IMR-90 (cell line): ENCODE data around the gene CDH26. TPM values are rescaled to one million over a fixed set of nuclear protein-coding genes. Genes with fewer than 3 reads are reported as not detected.

ENCODE experiments used
- ATAC-seq: fragments of 200-7000 bp; cut with Tn5 transposase; 2 replicates; pipeline ENCODE4 v1.9.1; 2020; ENCODE audit warnings: low read depth, mild to moderate bottlenecking, moderate library complexity
- BruUV-seq: library from RNA; stranded (reverse); fragments of 400-500 nt; replicated peaks from 2 replicates; lab custom pipeline; 2021; lab: Mats Ljungman, UMichigan
- CTCF ChIA-PET: fragments of 300-600 bp; formaldehyde crosslinking; extraction: SDS; loops from one replicate; lab custom pipeline; 2021; ENCODE audit warnings: antibody characterized with exemption; lab: Yijun Ruan, JAX
- POLR2A ChIA-PET: fragments of 300-600 bp; sonication (Branson Sonifier 250); formaldehyde crosslinking; loops from one replicate; lab custom pipeline; 2022; ENCODE audit warnings: antibody characterized with exemption; ENCODE audit not compliant: unreplicated experiment; lab: Charles Lee
- DNase-seq: peaks from one replicate; pipeline ENCODE4 v3.0.0; 2013
- H2AFZ ChIP-seq: replicated peaks from 2 replicates; pipeline ENCODE3; 2013; ENCODE audit warnings: low read length, mild to moderate bottlenecking; ENCODE audit not compliant: poor library complexity
- H2AK5ac ChIP-seq: 2 replicates; pipeline ENCODE4 v1.6.1; 2013; ENCODE audit warnings: low read depth, low read length, inconsistent platforms
- H2AK9ac ChIP-seq: replicated peaks from 2 replicates; pipeline ENCODE3; 2013; ENCODE audit warnings: mild to moderate bottlenecking, low read depth, low read length, moderate library complexity; ENCODE audit not compliant: poor library complexity
- H2BK120ac ChIP-seq: 2 replicates; pipeline ENCODE4 v1.6.1; 2013; ENCODE audit warnings: low read depth, low read length, inconsistent platforms
- H2BK15ac ChIP-seq: 3 replicates; pipeline ENCODE4 v1.6.1; 2013; ENCODE audit warnings: low read depth, low read length, inconsistent platforms
- H2BK20ac ChIP-seq: 2 replicates; pipeline ENCODE4 v1.6.1; 2013; ENCODE audit warnings: low read depth, mild to moderate bottlenecking, inconsistent platforms, low read length, moderate library complexity
- H2BK5ac ChIP-seq: 2 replicates; pipeline ENCODE4 v1.6.1; 2013; ENCODE audit warnings: mild to moderate bottlenecking, low read depth, low read length, inconsistent platforms; ENCODE audit not compliant: poor library complexity, severe bottlenecking
- H3K14ac ChIP-seq: replicated peaks from 2 replicates; pipeline ENCODE4 v1.6.1; 2013; ENCODE audit warnings: low read depth, low read length, inconsistent platforms
- H3K18ac ChIP-seq: 2 replicates; pipeline ENCODE4 v1.6.1; 2013; ENCODE audit warnings: low read depth, low read length, control low read depth
- H3K23ac ChIP-seq: 2 replicates; pipeline ENCODE4 v1.6.1; 2013; ENCODE audit warnings: low read depth, low read length, inconsistent platforms
- H3K27ac ChIP-seq: 2 replicates; pipeline ENCODE4 v1.5.1; 2013; ENCODE audit warnings: mild to moderate bottlenecking, control low read depth, low read length; ENCODE audit not compliant: insufficient read depth
- H3K27me3 ChIP-seq: 2 replicates; pipeline ENCODE4 v1.6.1; 2013; ENCODE audit warnings: low read length; ENCODE audit not compliant: control insufficient read depth, insufficient read depth
- H3K36me3 ChIP-seq: 2 replicates; pipeline ENCODE4 v1.6.1; 2013; ENCODE audit warnings: low read length, mixed read lengths; ENCODE audit not compliant: control insufficient read depth, insufficient read depth
- H3K4ac ChIP-seq: 2 replicates; pipeline ENCODE4 v1.6.1; 2013; ENCODE audit warnings: low read depth, low read length, inconsistent platforms
- H3K4me1 ChIP-seq: 2 replicates; pipeline ENCODE4 v1.6.1; 2013; ENCODE audit warnings: low read length, mixed read lengths; ENCODE audit not compliant: control insufficient read depth, insufficient read depth
- H3K4me2 ChIP-seq: 2 replicates; pipeline ENCODE4 v1.6.1; 2013; ENCODE audit warnings: low read depth, mild to moderate bottlenecking, control low read depth, low read length, moderate library complexity
- H3K4me3 ChIP-seq: 2 replicates; pipeline ENCODE4 v1.5.1; 2013; ENCODE audit warnings: low read depth, mild to moderate bottlenecking, control low read depth, low read length, moderate library complexity; ENCODE audit not compliant: insufficient read depth
- H3K56ac ChIP-seq: 2 replicates; pipeline ENCODE4 v1.6.1; 2013; ENCODE audit warnings: low read length, inconsistent platforms; ENCODE audit not compliant: insufficient read depth; ENCODE audit errors: extremely low read depth
- H3K79me1 ChIP-seq, 2 experiments: 2 replicates each; pipeline ENCODE4 v1.6.1; 2013; ENCODE audit warnings: low read length in 2 of 2, inconsistent platforms in 1 of 2, low read depth in 1 of 2
- H3K9ac ChIP-seq: 2 replicates; pipeline ENCODE4 v1.6.1; 2013; ENCODE audit warnings: low read depth, low read length, control low read depth
- H3K9me1 ChIP-seq: 2 replicates; pipeline ENCODE4 v1.6.1; 2013; ENCODE audit warnings: low read length, inconsistent platforms; ENCODE audit not compliant: insufficient read depth
- H3K9me3 ChIP-seq: 2 replicates; pipeline ENCODE4 v1.6.1; 2013; ENCODE audit warnings: low read length; ENCODE audit not compliant: control insufficient read depth, insufficient read depth
- H4K20me1 ChIP-seq: 2 replicates; pipeline ENCODE4 v1.6.1; 2013; ENCODE audit warnings: low read length, inconsistent platforms; ENCODE audit not compliant: insufficient read depth
- H4K5ac ChIP-seq: 2 replicates; pipeline ENCODE4 v1.6.1; 2013; ENCODE audit warnings: mild to moderate bottlenecking, low read depth, low read length, control low read depth
- H4K8ac ChIP-seq, 2 experiments: 2 replicates each; pipeline ENCODE4 v1.6.1; 2013; ENCODE audit warnings: low read depth in 2 of 2, low read length in 2 of 2, control low read depth in 1 of 2, inconsistent platforms in 1 of 2
- H4K91ac ChIP-seq: 2 replicates; pipeline ENCODE4 v1.6.1; 2013; ENCODE audit warnings: low read depth, low read length, inconsistent platforms; ENCODE audit not compliant: insufficient read depth
- CEBPB ChIP-seq: IDR thresholded peaks from 2 replicates; pipeline ENCODE4 v1.6.1; 2012; ENCODE audit warnings: low read depth, low read length, improper control_type of control experiment
- FOS ChIP-seq: fragments of 150-350 bp; IDR thresholded peaks from 2 replicates; pipeline ENCODE4 v1.6.1; 2016; ENCODE audit warnings: low read depth, low read length
- MAFK ChIP-seq: IDR thresholded peaks from 2 replicates; pipeline ENCODE4 v1.6.1; 2012; ENCODE audit warnings: low read depth, low read length, improper control_type of control experiment
- MXI1 ChIP-seq: IDR thresholded peaks from 2 replicates; pipeline ENCODE4 v1.6.1; 2012; ENCODE audit warnings: low read depth, mild to moderate bottlenecking, low read length, moderate library complexity, borderline replicate concordance
- RAD21 ChIP-seq: IDR thresholded peaks from 2 replicates; pipeline ENCODE4 v1.6.1; 2012; ENCODE audit warnings: low read length, improper control_type of control experiment
- RFX5 ChIP-seq: IDR thresholded peaks from 2 replicates; pipeline ENCODE4 v1.8.0; 2012; ENCODE audit warnings: low read depth, mild to moderate bottlenecking, low read length, moderate library complexity
- WGBS, 2 experiments: methylation state at CpG; one replicate each; pipeline versions ENCODE4 v1.1.5 to v1.1.7; 2013; ENCODE audit warnings: missing lambda C conversion rate in 2 of 2; ENCODE audit not compliant: insufficient read length in 1 of 2; ENCODE audit errors: extremely low coverage in 2 of 2; 5-methylcytosine and 5-hydroxymethylcytosine counted together
- dilution Hi-C: fragments of 300-500 bp; cut with HindIII; formaldehyde crosslinking; loops from one replicate; pipeline ENCODE4 v1.14.3; 2018; ENCODE audit warnings: low sequenced_read_pairs; ENCODE audit not compliant: unreplicated experiment
- in situ Hi-C: fragments of 300-500 bp; cut with MboI; formaldehyde crosslinking; loops from 3 replicates; pipeline ENCODE4 v1.14.3; 2019; ENCODE audit warnings: low sequenced_read_pairs, inconsistent platforms, mixed read lengths
- intact Hi-C: fragments of 100-400 bp; cut with micrococcal nuclease; formaldehyde crosslinking; loops from 2 replicates; pipeline ENCODE4 v1.10.0; 2022
- polyA plus RNA-seq, 3 experiments: library from polyadenylated mRNA; depleted of rRNA; stranded (reverse); fragments of >200 nt; gene quantifications; 2 replicates each; pipeline ENCODE4 v1.2.3, GENCODE V29; 2012; ENCODE audit warnings: low replicate concordance in 1 of 3
- total RNA-seq: library from RNA; depleted of rRNA; stranded (reverse); fragments of >200 nt; gene quantifications from 2 replicates; pipeline ENCODE4 v1.2.3, GENCODE V29; 2012

CDH26 gene
- total and polyA plus RNA-seq, 2 of the 4 experiments (the other 2 are of a cell fraction): not detected

DNA sequence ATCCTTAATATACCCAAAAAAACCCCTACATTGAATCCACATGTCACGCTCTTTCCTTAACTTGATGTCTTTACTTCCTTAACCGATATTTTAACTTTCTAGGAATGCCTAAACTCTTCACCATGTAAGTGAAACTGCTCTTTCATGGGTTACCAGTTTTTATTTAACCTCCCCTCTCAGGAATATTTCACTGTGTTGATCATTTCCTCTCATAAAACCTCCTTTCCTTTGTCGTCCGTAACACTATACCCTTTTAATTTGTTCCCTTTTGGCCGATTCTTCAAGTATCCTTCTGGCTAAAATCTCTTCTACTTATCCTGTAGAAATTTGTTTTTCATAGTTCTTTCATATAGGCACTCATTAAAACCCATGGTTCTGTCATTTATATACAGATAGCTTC lies 49.4 kb upstream of the CDH26 start:
- ChIA-PET POLR2A (no interaction called here), CTCF (no interaction called here)
- H2BK5ac ChIP-seq: no peak overlapping the region
- H4K8ac ChIP-seq: no peak overlapping the region
- BruUV-seq: no TSS peak
- DNase-seq (no peak), ATAC-seq (no peak)
- H3K9me1 ChIP-seq: no peaks in the 10 kb centered on the region
- H3K9me3 ChIP-seq: no peaks in the 10 kb centered on the region
- no peak overlapping the region for H2BK20ac ChIP-seq
- in situ Hi-C loops: no loop called here
- H2BK15ac ChIP-seq: no peak overlapping the region
- H3K4me1 ChIP-seq: no peaks in the 10 kb centered on the region
- H3K27ac ChIP-seq: no peak overlapping the region
- H3K14ac ChIP-seq: no peak overlapping the region
- intact Hi-C loops: no loop called here
- no peak overlapping the region for H2AK9ac ChIP-seq
- no peak overlapping the region for H3K56ac ChIP-seq
- dilution Hi-C loops: no loop called here
- H4K91ac ChIP-seq: no peak overlapping the region
- H2BK120ac ChIP-seq: no peak overlapping the region
- no peaks in the 10 kb centered on the region for H4K20me1 ChIP-seq
- 100% methylated on average over 1 to 2 of the region's 5 CpGs for WGBS, 2 experiments
- no peak overlapping the region for H2AFZ ChIP-seq
- no peak overlapping the region for H3K23ac ChIP-seq
- H3K18ac ChIP-seq: no peak overlapping the region
- no peak overlapping the region for H3K9ac ChIP-seq
- no peak overlapping the region for H3K4ac ChIP-seq
- no peaks in the 10 kb centered on the region for H3K36me3 ChIP-seq
- no peak for TF ChIP-seq RFX5
- TF ChIP-seq MXI1: no peak
- no peak for TF ChIP-seq CEBPB
- no peak for TF ChIP-seq FOS
- no peak for TF ChIP-seq RAD21
- TF ChIP-seq MAFK: no peak
- no peaks in the 10 kb centered on the region for H3K79me1 ChIP-seq
- no peak overlapping the region for H3K4me2 ChIP-seq
- H3K4me3 ChIP-seq: no peak overlapping the region
- no peak overlapping the region for H4K5ac ChIP-seq
- no peak overlapping the region for H2AK5ac ChIP-seq
- H3K27me3 ChIP-seq: no peaks in the 10 kb centered on the region
